K562 (cell line): ENCODE results near the gene TCF3. TPM values are rescaled to one million over a fixed set of nuclear protein-coding genes. Genes with fewer than 3 reads are reported as not detected.

Experiments
- C11orf30 ChIP-seq: fragments of 450-650 bp; IDR thresholded peaks from 2 replicates; pipeline ENCODE4 v1.6.1; 2016; ENCODE audit warnings: low read depth, mild to moderate bottlenecking
- CBX5 ChIP-seq: IDR thresholded peaks from 2 replicates; pipeline ENCODE4 v1.6.1; 2014; ENCODE audit warnings: low read depth, borderline replicate concordance
- EGR1 ChIP-seq: fragments of 450-650 bp; conservative IDR thresholded peaks from 2 replicates; pipeline ENCODE4 v1.6.1; 2017; ENCODE audit warnings: mild to moderate bottlenecking
- ELF2 ChIP-seq: fragments of 250-450 bp; sonication (Bioruptor Pico); IDR thresholded peaks from 2 replicates; pipeline ENCODE4 v1.5.0; 2021; ENCODE audit warnings: mild to moderate bottlenecking
- HNRNPUL1 ChIP-seq: fragments of 200-400 bp; formaldehyde crosslinking; IDR thresholded peaks from 2 replicates; pipeline ENCODE4 v1.6.1; 2017; ENCODE audit warnings: low read length
- HSF4 ChIP-seq: fragments of 250-450 bp; sonication (Bioruptor Pico); IDR thresholded peaks from 2 replicates; pipeline ENCODE4 v2.1.2; 2022; ENCODE audit warnings: mild to moderate bottlenecking, moderate library complexity, borderline replicate concordance
- KDM4B ChIP-seq, 2 experiments: fragments of 450-650 bp in 1 of 2; sonication (generic) in 1 of 2; IDR thresholded peaks; 2 replicates each; pipeline ENCODE4 v1.6.1; 2016 to 2017; ENCODE audit warnings: borderline replicate concordance in 2 of 2, antibody characterized with exemption in 1 of 2, low read depth in 1 of 2, mild to moderate bottlenecking in 1 of 2
- KLF16 ChIP-seq: IDR thresholded peaks from 2 replicates; pipeline ENCODE4 v1.6.1; 2016; ENCODE audit warnings: antibody characterized with exemption
- LARP7 ChIP-seq: fragments of 450-650 bp; IDR thresholded peaks from 2 replicates; pipeline ENCODE4 v1.6.1; 2016
- MTF1 ChIP-seq: fragments of 250-450 bp; sonication (Bioruptor Pico); IDR thresholded peaks from 2 replicates; pipeline ENCODE4 v1.9.0; 2021; ENCODE audit warnings: moderate library complexity, mild to moderate bottlenecking, inconsistent platforms, borderline replicate concordance
- PHF20 ChIP-seq: fragments of 450-650 bp; IDR thresholded peaks from 2 replicates; pipeline ENCODE4 v1.6.1; 2018; ENCODE audit not compliant: partially characterized antibody
- RBBP5 ChIP-seq: fragments of 200-600 bp; sonication (generic); IDR thresholded peaks from 2 replicates; pipeline ENCODE4 v1.6.1; 2012; ENCODE audit warnings: borderline replicate concordance, mild to moderate bottlenecking, low read length, control low read depth, inconsistent platforms; ENCODE audit not compliant: insufficient read depth, poor library complexity, severe bottlenecking
- SMAD2 ChIP-seq: fragments of 150-350 bp; IDR thresholded peaks from 2 replicates; pipeline ENCODE4 v1.6.1; 2014; ENCODE audit warnings: low read depth, mild to moderate bottlenecking, low read length
- TSHZ1 ChIP-seq: fragments of 250-450 bp; sonication (Bioruptor Pico); IDR thresholded peaks from 2 replicates; pipeline ENCODE4 v1.4.0; 2020; ENCODE audit warnings: mild to moderate bottlenecking, moderate library complexity
- ZBTB9 ChIP-seq: fragments of 450-650 bp; formaldehyde crosslinking; IDR thresholded peaks from 2 replicates; pipeline ENCODE4 v1.4.0; 2020; ENCODE audit warnings: mild to moderate bottlenecking, moderate library complexity
- ZFP1 ChIP-seq: fragments of 450-650 bp; formaldehyde crosslinking; IDR thresholded peaks from 2 replicates; pipeline ENCODE4 v1.4.0; 2020; ENCODE audit warnings: mild to moderate bottlenecking, mixed read lengths
- ZFP36 ChIP-seq: fragments of 150-350 bp; IDR thresholded peaks from 2 replicates; pipeline ENCODE4 v1.6.1; 2018; ENCODE audit warnings: low read length, low read depth; ENCODE audit not compliant: partially characterized antibody
- ZMIZ1 ChIP-seq, 2 experiments: fragments of 150-350 bp in 1 of 2; IDR thresholded peaks; 2 replicates each; pipeline ENCODE4 v1.6.1; 2012 to 2016; ENCODE audit warnings: low read depth in 2 of 2, low read length in 2 of 2, mild to moderate bottlenecking in 1 of 2, moderate library complexity in 1 of 2
- ZNF3 ChIP-seq: fragments of 250-450 bp; sonication (Bioruptor Pico); IDR thresholded peaks from 2 replicates; pipeline ENCODE4 v1.5.0; 2021; ENCODE audit warnings: mild to moderate bottlenecking, moderate library complexity
- ZNF347 ChIP-seq: fragments of 450-650 bp; formaldehyde crosslinking; IDR thresholded peaks from 2 replicates; pipeline ENCODE4 v1.4.0; 2020; ENCODE audit warnings: low read depth, mild to moderate bottlenecking, moderate library complexity
- ZNF785 ChIP-seq: fragments of 250-450 bp; sonication (Bioruptor Pico); IDR thresholded peaks from 2 replicates; pipeline ENCODE4 v1.4.0; 2020; ENCODE audit warnings: mild to moderate bottlenecking
- polyA plus RNA-seq, 8 experiments: library from polyadenylated mRNA; depleted of rRNA in 4 of 8; stranded (reverse) in 5 of 8; unstranded in 3 of 8; fragments of >200 nt; fragmentation: Nextera tagmentation in 2 of 8; fragmentation: Illumina TruSeq in 1 of 8; extraction: Ambion mirVana in 2 of 8; extraction: Trizol in 1 of 8; gene quantifications; 2 replicates each; pipeline versions ENCODE4 v1.2.1 to v1.2.3, GENCODE V29; 2011 to 2014; ENCODE audit warnings: inconsistent platforms in 1 of 8, missing spikeins in 1 of 8
- total RNA-seq, 7 experiments: library from RNA; depleted of rRNA in 6 of 7; stranded (reverse); fragments of >200 nt in 6 of 7; fragmentation: Illumina TruSeq in 2 of 7; extraction: Trizol in 2 of 7; gene quantifications; 2 replicates each; pipeline versions ENCODE4 v1.2.1 to v1.2.3, GENCODE V29; 2011 to 2021; ENCODE audit warnings: low replicate concordance in 1 of 7

The TCF3 gene
- total and polyA plus RNA-seq, 9 of the 15 experiments (the other 6 are each of a cell fraction or from before 2014, with no cell fraction given) = 5.6 to 259 (median 84.0) TPM

- no peak for TF ChIP-seq HSF4 (CRISPR knock-in tag)
- no peak for TF ChIP-seq MTF1 (CRISPR knock-in tag)
- TF ChIP-seq CBX5 = no peak
- no peak for TF ChIP-seq ZFP36
- no peak for TF ChIP-seq ELF2 (CRISPR knock-in tag)
- no peak for TF ChIP-seq C11orf30
- TF ChIP-seq ZNF3 (CRISPR knock-in tag) = peak; percentile 89
- no peak for TF ChIP-seq ZNF785
- no peak for TF ChIP-seq KDM4B (IDR thresholded peaks at IDR 0.05; ENCODE audit: borderline replicate concordance in 2 of 2, low read depth in 1 of 2)
- TF ChIP-seq ZNF347 = no peak
- no peak for TF ChIP-seq SMAD2
- TF ChIP-seq TSHZ1 = no peak
- peak; percentile 66 for TF ChIP-seq PHF20
- TF ChIP-seq ZFP1 = no peak
- no peak for TF ChIP-seq ZMIZ1 (IDR thresholded peaks at IDR 0.05; ENCODE audit: low read depth in 2 of 2, low read length in 2 of 2)
- no peak for TF ChIP-seq ZBTB9 (CRISPR knock-in tag)
- TF ChIP-seq EGR1 = no peak
- TF ChIP-seq RBBP5 = no peak
- TF ChIP-seq HNRNPUL1 = no peak
- no peak for TF ChIP-seq LARP7
- no peak for TF ChIP-seq KLF16
Observed at GRCh38 chr19:1676351-1677266, 24.2 kb upstream of the TCF3 start (continued).
